Mesenchymal stem cell (in vitro differentiated cells and primary cell): ENCODE results near the gene DGKZ.

Experiments used
- DNase-seq: peaks from one replicate; pipeline ENCODE4 v3.0.0-alpha.2; 2013
- H2AFZ ChIP-seq: one replicate; pipeline ENCODE4 v1.6.1; 2013; ENCODE audit warnings: low read depth, mild to moderate bottlenecking, control low read depth, inconsistent platforms, low read length, moderate library complexity
- H2AK5ac ChIP-seq: 2 replicates; pipeline ENCODE4 v1.6.1; 2013; ENCODE audit warnings: low read length, moderate library complexity, mild to moderate bottlenecking, inconsistent platforms; ENCODE audit not compliant: severe bottlenecking
- H2BK120ac ChIP-seq: one replicate; pipeline ENCODE4 v1.6.1; 2013; ENCODE audit warnings: low read depth, mild to moderate bottlenecking, inconsistent platforms, low read length, moderate library complexity
- H2BK12ac ChIP-seq, 2 experiments: one replicate each; pipeline ENCODE4 v1.6.1; 2013; ENCODE audit warnings: inconsistent platforms in 2 of 2, low read length in 2 of 2, mild to moderate bottlenecking in 2 of 2, moderate library complexity in 2 of 2, control low read depth in 1 of 2
- H2BK15ac ChIP-seq: one replicate; pipeline ENCODE4 v1.6.1; 2013; ENCODE audit warnings: mild to moderate bottlenecking, low read depth, inconsistent platforms; ENCODE audit not compliant: poor library complexity, severe bottlenecking
- H2BK5ac ChIP-seq: 2 replicates; pipeline ENCODE4 v1.6.1; 2013; ENCODE audit warnings: low read depth, mild to moderate bottlenecking, low read length, control low read depth, inconsistent platforms; ENCODE audit not compliant: poor library complexity, severe bottlenecking
- H3K14ac ChIP-seq, 2 experiments: one replicate each; pipeline ENCODE4 v1.6.1; 2013; ENCODE audit warnings: inconsistent platforms in 2 of 2, low read length in 2 of 2, control low read depth in 1 of 2, mild to moderate bottlenecking in 1 of 2, moderate library complexity in 1 of 2
- H3K18ac ChIP-seq, 2 experiments: one replicate each; pipeline ENCODE4 v1.6.1; 2013; ENCODE audit warnings: inconsistent platforms in 2 of 2, low read length in 2 of 2, control low read depth in 1 of 2, low read depth in 1 of 2, mild to moderate bottlenecking in 1 of 2
- H3K23ac ChIP-seq, 2 experiments: one replicate each; pipeline ENCODE4 v1.6.1; 2013; ENCODE audit warnings: inconsistent platforms in 2 of 2, low read length in 2 of 2, mild to moderate bottlenecking in 2 of 2, moderate library complexity in 2 of 2, control low read depth in 1 of 2
- H3K27ac ChIP-seq: 2 replicates; pipeline ENCODE4 v1.5.1; 2013; ENCODE audit warnings: mild to moderate bottlenecking, moderate library complexity, low read length, control low read depth, inconsistent platforms; ENCODE audit not compliant: poor library complexity, severe bottlenecking
- H3K27me3 ChIP-seq, 2 experiments: 2 replicates each; pipeline versions ENCODE4 v1.6.1 to v1.7.0; 2013; ENCODE audit warnings: low read length in 2 of 2, mild to moderate bottlenecking in 2 of 2, moderate library complexity in 2 of 2, control low read depth in 1 of 2, inconsistent platforms in 1 of 2; ENCODE audit not compliant: control insufficient read depth in 1 of 2, insufficient read depth in 1 of 2
- H3K36me3 ChIP-seq, 2 experiments: 2 replicates each; pipeline versions ENCODE4 v1.6.1 to v1.7.0; 2013; ENCODE audit warnings: low read length in 2 of 2, control low read depth in 1 of 2, inconsistent platforms in 1 of 2, low read depth in 1 of 2, mild to moderate bottlenecking in 1 of 2; ENCODE audit not compliant: insufficient read depth in 2 of 2, control insufficient read depth in 1 of 2
- H3K4ac ChIP-seq, 2 experiments: one replicate each; pipeline ENCODE4 v1.6.1; 2013; ENCODE audit warnings: inconsistent platforms in 2 of 2, low read length in 2 of 2, mild to moderate bottlenecking in 2 of 2, moderate library complexity in 2 of 2, control low read depth in 1 of 2, low read depth in 1 of 2
- H3K4me1 ChIP-seq: 2 replicates; pipeline ENCODE4 v1.6.1; 2013; ENCODE audit warnings: low read depth, low read length, control low read depth; ENCODE audit not compliant: control insufficient read depth, insufficient read depth
- H3K4me2 ChIP-seq: 2 replicates; pipeline ENCODE4 v1.6.1; 2013; ENCODE audit warnings: low read length, mild to moderate bottlenecking, inconsistent platforms; ENCODE audit not compliant: poor library complexity, severe bottlenecking
- H3K4me3 ChIP-seq, 2 experiments: 2 replicates each; pipeline versions ENCODE4 v1.5.1 to v1.7.0; 2013; ENCODE audit warnings: low read length in 2 of 2, mild to moderate bottlenecking in 2 of 2, control low read depth in 1 of 2, low read depth in 1 of 2; ENCODE audit not compliant: insufficient read depth in 1 of 2
- H3K79me1 ChIP-seq: replicated peaks from 2 replicates; pipeline ENCODE4 v1.6.1; 2013; ENCODE audit warnings: mild to moderate bottlenecking, control low read depth, low read length, inconsistent platforms; ENCODE audit not compliant: poor library complexity, severe bottlenecking
- H3K9ac ChIP-seq: 2 replicates; pipeline ENCODE4 v1.7.0; 2013; ENCODE audit warnings: mild to moderate bottlenecking, low read length, moderate library complexity
- H3K9me3 ChIP-seq: 2 replicates; pipeline ENCODE4 v1.7.0; 2013; ENCODE audit warnings: mild to moderate bottlenecking, low read length; ENCODE audit not compliant: control insufficient read depth
- H4K8ac ChIP-seq: one replicate; pipeline ENCODE4 v1.6.1; 2013; ENCODE audit warnings: inconsistent platforms, mild to moderate bottlenecking, low read length, moderate library complexity
- H4K91ac ChIP-seq: one replicate; pipeline ENCODE4 v1.6.1; 2013; ENCODE audit warnings: mild to moderate bottlenecking, low read length, inconsistent platforms
- WGBS: methylation state at CpG from one replicate; pipeline ENCODE4 v1.1.7; 2013; ENCODE audit warnings: mixed read lengths; 5-methylcytosine and 5-hydroxymethylcytosine counted together

Gene DGKZ

GRCh38 chr11:46422588-46422987, 75.3 kb downstream of the DGKZ start:
- Histone ChIP-seq H2AK5ac (no peak overlapping the region), H2AFZ (no peak overlapping the region), H3K4ac (no peak overlapping the region), H3K79me1 (peaks cover 9% of the 10 kb centered on the region), H2BK12ac (no peak overlapping the region), H3K9me3 (no peaks in the 10 kb centered on the region), H4K8ac (no peak overlapping the region), H3K36me3 (peaks cover 23 to 43% of the 10 kb centered on the region in 2 experiments), H3K27me3 (no peaks in the 10 kb centered on the region), H2BK5ac (no peak overlapping the region), H3K14ac (no peak overlapping the region), H3K4me1 (no peaks in the 10 kb centered on the region), H3K4me2 (no peak overlapping the region), H3K9ac (no peak overlapping the region), H3K18ac (no peak overlapping the region), H2BK120ac (no peak overlapping the region), H3K27ac (no peak overlapping the region), H3K23ac (no peak overlapping the region), H4K91ac (no peak overlapping the region), H2BK15ac (no peak overlapping the region), H3K4me3 (no peak overlapping the region)
- 32% methylated on average over 6 of the region's 7 CpGs for WGBS
- DNase-seq: peak; percentile 54

GRCh38 chr11:46426233-46426991, 79.1 kb downstream of the DGKZ start:
- H4K8ac ChIP-seq: no peak overlapping the region
- 94% methylated on average over 3 of the region's 4 CpGs for WGBS
- H3K4ac ChIP-seq: no peak overlapping the region
- no peak overlapping the region for H3K18ac ChIP-seq
- H3K36me3 ChIP-seq: peaks cover 17 to 36% of the 10 kb centered on the region in 2 experiments
- DNase-seq: no peak
- no peak overlapping the region for H2BK5ac ChIP-seq
- H2BK15ac ChIP-seq: no peak overlapping the region
- no peak overlapping the region for H3K14ac ChIP-seq
- no peak overlapping the region for H2BK12ac ChIP-seq
- no peaks in the 10 kb centered on the region for H3K27me3 ChIP-seq
- no peak overlapping the region for H3K27ac ChIP-seq
- H4K91ac ChIP-seq: no peak overlapping the region
- H3K9ac ChIP-seq: no peak overlapping the region
- H3K79me1 ChIP-seq: peaks cover 9% of the 10 kb centered on the region
- no peak overlapping the region for H2BK120ac ChIP-seq
- no peak overlapping the region for H3K4me3 ChIP-seq
- no peak overlapping the region for H2AK5ac ChIP-seq
- H3K23ac ChIP-seq: no peak overlapping the region
- H2AFZ ChIP-seq: no peak overlapping the region
- no peak overlapping the region for H3K4me2 ChIP-seq
- no peaks in the 10 kb centered on the region for H3K4me1 ChIP-seq
- no peaks in the 10 kb centered on the region for H3K9me3 ChIP-seq

GRCh38 chr11:46427364-46427763, 80.1 kb downstream of the DGKZ start:
- no peak overlapping the region for H3K23ac ChIP-seq
- no peak overlapping the region for H4K91ac ChIP-seq
- peaks cover 11 to 36% of the 10 kb centered on the region in 2 experiments for H3K36me3 ChIP-seq
- no peak overlapping the region for H3K27ac ChIP-seq
- H3K18ac ChIP-seq: no peak overlapping the region
- no peak overlapping the region for H3K4ac ChIP-seq
- no peak overlapping the region for H2BK12ac ChIP-seq
- H3K9me3 ChIP-seq: no peaks in the 10 kb centered on the region
- H2BK15ac ChIP-seq: no peak overlapping the region
- H3K4me3 ChIP-seq: no peak overlapping the region
- WGBS: 92% methylated on average over 9 of the region's 9 CpGs
- no peak overlapping the region for H2BK120ac ChIP-seq
- no peak overlapping the region for H3K9ac ChIP-seq
- H2AFZ ChIP-seq: no peak overlapping the region
- peaks cover 7% of the 10 kb centered on the region for H3K79me1 ChIP-seq
- no peaks in the 10 kb centered on the region for H3K27me3 ChIP-seq
- H3K4me2 ChIP-seq: no peak overlapping the region
- H3K14ac ChIP-seq: no peak overlapping the region
- DNase-seq: no peak
- no peaks in the 10 kb centered on the region for H3K4me1 ChIP-seq
- no peak overlapping the region for H2AK5ac ChIP-seq
- H2BK5ac ChIP-seq: no peak overlapping the region
- no peak overlapping the region for H4K8ac ChIP-seq

- Histone ChIP-seq H4K8ac (no peak overlapping the region), H3K23ac (no peak overlapping the region), H2BK12ac (no peak overlapping the region), H2BK5ac (no peak overlapping the region), H3K9me3 (no peaks in the 10 kb centered on the region), H3K27ac (no peak overlapping the region), H3K9ac (peak overlapping the region; percentile 28), H3K27me3 (no peaks in the 10 kb centered on the region), H2AK5ac (no peak overlapping the region), H4K91ac (no peak overlapping the region), H2BK15ac (no peak overlapping the region), H3K79me1 (peaks cover 4% of the 10 kb centered on the region), H2AFZ (no peak overlapping the region), H2BK120ac (no peak overlapping the region), H3K4me1 (no peaks in the 10 kb centered on the region), H3K14ac (no peak overlapping the region), H3K4me2 (no peak overlapping the region), H3K36me3 (peaks cover 19 to 52% of the 10 kb centered on the region in 2 experiments), H3K4me3 (no peak overlapping the region), H3K4ac (no peak overlapping the region), H3K18ac (no peak overlapping the region)
- DNase-seq: no peak
- WGBS: 100% methylated on average over 2 of the region's 3 CpGs
Measured at GRCh38 chr11:46429717-46430116, 82.5 kb downstream of the DGKZ start.
